Activated T-helper 9 cell treated with anti-CD3 and anti-CD28 coated beads, Interleukin-2, amount 50 U/mL, for 16 hours (primary cell): Measurements from ENCODE around the gene MCEE.
"Not testable (repeated sequence)": the region's sequence is repeated elsewhere in the genome, so short reads cannot be mapped to it uniquely, and the experiment has no call there.

Experiments
- DNase-seq: peaks from one replicate; pipeline ENCODE4 v3.0.0-alpha.2; 2020; ENCODE audit warnings: low read depth

Gene MCEE

DNA sequence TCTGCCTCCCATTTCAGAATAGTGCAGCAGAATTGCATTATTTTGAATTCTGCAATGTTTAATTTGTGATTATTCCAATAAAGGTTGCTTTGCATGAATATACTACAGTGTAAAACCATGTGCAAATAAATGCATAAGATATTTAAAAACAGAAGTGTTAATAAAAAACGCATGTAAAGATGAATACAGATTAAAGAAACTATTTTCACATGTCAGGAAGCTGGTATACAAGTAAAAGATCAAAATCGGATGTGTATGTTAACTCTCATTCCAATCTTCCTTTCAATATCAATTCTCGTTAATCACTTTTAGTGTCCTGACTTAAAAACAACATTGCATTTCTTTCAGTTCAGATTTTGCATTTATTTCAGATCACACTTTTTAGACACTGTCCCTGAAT, 3.1 kb downstream of the MCEE start:
- no peak for DNase-seq

- no peak for DNase-seq
These were observed 4.3 kb downstream of the MCEE start for GRCh38 chr2:71125506-71126294.

DNA sequence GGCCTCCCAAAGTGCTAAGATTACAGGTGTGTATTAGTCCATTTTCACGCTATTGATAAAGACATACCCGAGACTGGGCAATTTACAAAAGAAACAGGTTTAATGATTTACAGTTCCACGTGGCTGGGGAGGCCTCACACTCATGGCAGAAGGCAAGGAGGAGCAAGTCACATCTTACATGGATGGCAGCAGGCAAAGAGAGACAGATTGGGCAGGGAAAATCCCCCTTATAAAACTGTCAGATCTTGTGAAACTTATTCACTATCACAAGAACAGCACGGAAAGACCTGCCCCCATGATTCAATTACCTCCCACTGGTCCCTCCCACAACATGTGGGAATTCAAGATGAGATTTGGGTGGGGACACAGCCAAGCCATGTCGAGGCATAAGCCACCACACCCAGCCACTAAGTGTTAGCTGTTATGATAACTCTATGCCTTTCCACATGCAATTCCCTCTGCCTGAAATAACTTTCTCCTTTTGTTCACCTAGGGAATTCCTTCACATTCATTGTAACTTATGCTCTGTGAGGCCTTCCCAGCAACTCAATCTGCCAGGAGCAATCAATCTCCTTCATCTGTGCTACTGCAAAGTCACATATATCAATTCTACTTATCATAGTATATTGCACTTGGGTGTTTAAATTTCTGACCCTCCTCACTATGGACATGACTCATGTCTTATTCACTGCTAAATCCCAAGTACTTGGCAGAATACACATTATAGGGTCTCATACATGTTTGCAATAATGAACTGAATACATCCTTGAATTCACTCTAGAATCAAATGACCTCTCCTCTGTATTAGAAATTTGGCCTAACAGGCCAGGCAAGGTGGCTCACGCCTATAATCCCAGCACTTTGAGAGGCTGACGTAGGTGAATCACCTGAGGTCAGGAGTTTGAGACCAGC, 7.4 kb downstream of the MCEE start:
- DNase-seq: no peak

DNA sequence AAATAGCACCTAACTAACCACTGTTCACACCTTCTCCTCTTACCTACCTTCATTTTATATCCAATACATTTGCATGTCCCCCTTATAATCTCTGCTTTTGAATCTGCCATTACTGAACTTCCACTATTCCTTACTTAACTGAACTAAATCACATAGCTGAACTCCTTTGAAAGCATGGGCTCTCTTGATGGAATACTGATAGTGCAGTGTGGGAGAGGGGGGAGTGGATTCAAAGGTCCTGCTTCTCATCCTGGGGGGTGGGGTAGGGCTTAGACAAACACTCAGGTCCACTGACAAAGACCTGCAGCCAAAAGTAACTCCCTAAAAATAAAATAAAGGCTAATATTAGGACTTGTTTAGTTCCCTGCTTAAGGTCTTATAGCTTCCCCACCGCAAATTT, 8.6 kb downstream of the MCEE start:
- DNase-seq: no peak

DNA sequence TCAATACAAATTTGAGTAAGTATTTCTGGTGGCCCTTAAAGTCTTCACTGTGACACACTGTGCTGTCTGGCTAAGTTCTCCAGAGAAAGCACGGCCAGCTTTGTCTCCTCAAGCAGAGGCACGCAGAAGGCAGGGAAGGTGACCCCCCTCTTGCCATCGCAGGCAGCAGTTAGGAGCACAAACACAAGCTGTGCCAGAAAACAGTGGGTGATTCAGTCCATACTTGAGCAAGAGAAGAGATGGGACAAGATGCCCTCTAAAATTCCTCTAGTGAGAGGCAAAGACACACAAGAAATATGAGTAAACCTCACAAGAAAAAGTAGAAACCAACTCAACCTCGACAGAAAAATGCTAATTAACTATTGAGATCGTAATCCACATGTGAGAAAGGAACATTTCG, 9.8 kb downstream of the MCEE start:
- DNase-seq: no peak

DNA sequence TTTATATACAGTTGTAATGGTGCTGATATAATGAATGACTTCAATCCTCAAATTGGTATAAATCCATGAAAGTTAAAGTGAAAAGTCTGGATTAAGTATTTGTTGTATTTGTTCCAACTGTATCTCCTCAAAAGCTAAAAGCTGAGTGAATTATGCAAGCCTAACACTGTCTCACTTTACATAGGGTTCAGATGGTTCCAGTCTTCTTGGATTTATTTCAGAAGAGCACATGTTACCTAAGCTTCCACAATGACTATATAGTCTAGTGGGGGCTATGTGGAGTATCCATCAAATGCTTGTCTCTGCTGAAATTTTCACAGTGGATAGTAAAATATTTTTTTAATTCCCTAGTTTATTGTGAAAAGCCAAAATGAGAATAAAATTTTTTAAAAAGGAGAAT, 13.0 kb downstream of the MCEE start:
- no peak for DNase-seq

- DNase-seq: no peak
These were observed 16.2 kb downstream of the MCEE start for GRCh38 chr2:71113843-71114242.

GRCh38 chr2:71108091-71108490, 21.9 kb downstream of the MCEE start:
- DNase-seq: no peak

GRCh38 chr2:71106463-71106862, 23.6 kb downstream of the MCEE start:
- DNase-seq: not testable (repeated sequence)

GRCh38 chr2:71103809-71104208, 26.2 kb downstream of the MCEE start:
- no peak for DNase-seq

DNA sequence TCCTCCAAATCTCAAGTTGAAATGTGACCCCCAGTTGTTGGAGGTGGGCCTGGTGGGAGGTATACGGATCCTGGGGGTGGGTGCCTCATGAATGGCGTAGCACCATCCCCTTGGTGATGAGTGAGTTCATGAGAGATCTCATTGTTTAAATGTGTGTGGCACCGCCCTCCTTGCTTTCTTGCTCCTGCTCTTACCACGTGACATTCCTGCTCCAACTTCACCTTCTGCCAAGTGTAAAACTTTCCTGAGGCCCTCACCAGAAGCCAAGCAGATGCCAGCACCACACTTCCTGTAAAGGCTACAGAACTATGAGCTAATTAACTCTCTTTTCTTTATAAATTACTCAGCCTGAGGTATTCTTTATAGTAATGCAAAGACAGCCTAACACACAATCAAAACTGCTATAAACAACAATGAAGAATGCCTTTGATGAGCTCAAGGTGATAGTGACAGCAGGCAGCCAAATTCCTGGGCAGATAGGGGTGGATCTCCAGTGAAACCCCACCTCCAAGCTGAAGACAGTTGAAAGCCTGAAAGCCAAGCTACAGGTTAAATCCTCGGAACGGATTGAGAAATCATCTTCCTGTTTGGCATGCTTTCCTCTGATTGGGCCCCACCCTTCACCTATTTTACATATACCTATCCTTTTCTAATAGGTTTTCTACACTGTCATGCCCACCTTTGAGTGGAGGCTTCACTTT, 26.9 kb downstream of the MCEE start:
- DNase-seq: no peak

GRCh38 chr2:71101656-71102055, 28.4 kb downstream of the MCEE start:
- DNase-seq: no peak

GRCh38 chr2:71100195-71100964, 29.6 kb downstream of the MCEE start:
- DNase-seq: peak; percentile 3

GRCh38 chr2:71092491-71093260, 37.4 kb downstream of the MCEE start:
- not testable (repeated sequence) for DNase-seq

- DNase-seq: not testable (repeated sequence)
These were observed 38.2 kb downstream of the MCEE start for GRCh38 chr2:71091808-71092207.

- DNase-seq: not testable (repeated sequence)
These were observed 40.6 kb downstream of the MCEE start for GRCh38 chr2:71089475-71089874.

GRCh38 chr2:71085325-71086003, 44.6 kb downstream of the MCEE start:
- not testable (repeated sequence) for DNase-seq

DNA sequence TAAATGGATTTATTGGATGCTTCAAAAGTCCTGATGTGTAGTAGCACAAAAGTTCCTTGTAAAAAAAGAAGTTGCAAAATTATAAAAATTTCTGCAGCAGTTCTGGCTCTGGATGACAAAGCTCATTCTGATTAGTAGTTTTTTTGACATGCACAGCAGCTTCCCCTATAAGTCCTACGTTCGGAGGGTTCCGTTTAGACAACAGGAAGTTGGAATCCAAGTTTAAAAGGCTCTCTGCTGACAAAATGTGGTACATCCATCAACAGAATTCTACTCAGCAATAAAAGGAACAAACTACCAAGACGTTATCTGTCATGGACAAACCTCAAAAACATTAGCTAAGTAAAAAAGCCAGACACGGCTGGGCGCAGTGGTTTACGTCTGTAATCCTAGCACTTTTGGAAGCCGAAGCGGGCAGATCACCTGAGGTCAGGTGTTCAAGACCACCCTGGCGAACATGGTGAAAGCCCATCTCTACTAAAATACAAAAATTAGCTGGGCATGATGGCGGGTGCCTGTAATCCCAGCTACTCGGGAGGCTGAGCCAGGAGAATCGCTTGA, 46.2 kb downstream of the MCEE start:
- DNase-seq: not testable (repeated sequence)

GRCh38 chr2:71083297-71083696, 46.7 kb downstream of the MCEE start:
- DNase-seq: not testable (repeated sequence)
